ENCODE measurements around the gene PXYLP1. TPM values are rescaled to one million over a fixed set of nuclear protein-coding genes. Genes with fewer than 3 reads are reported as not detected.

The PXYLP1 gene
- polyA plus RNA-seq, 1 donor from 2014 or later = 109 TPM

DNA sequence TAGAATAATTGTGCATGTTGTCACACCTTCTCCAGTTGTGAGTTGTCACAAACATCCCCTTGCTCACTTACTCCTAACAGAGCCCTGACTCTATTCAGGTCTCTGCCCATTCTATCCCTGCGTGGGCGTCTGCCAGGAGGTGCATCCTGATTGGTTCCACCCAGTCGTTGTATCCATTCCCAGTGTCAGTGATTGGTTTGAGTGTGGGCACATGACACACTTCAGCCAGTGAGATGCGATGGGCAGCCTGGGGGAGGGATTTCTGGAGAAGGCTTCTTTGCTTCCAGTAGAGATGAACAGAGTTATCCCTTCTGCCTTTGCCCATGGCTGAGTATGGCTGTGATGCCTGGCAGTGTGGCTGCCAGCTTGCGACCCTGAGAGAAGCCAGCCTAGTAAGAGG lies 18.7 kb downstream of the PXYLP1 start:
- Histone ChIP-seq H3K27ac (ENCODE audit: low read length) (no peak overlapping the region), H4K20me1 (ENCODE audit: insufficient read depth) (no peaks in the 10 kb centered on the region), H3K79me2 (replicated peaks; ENCODE audit: insufficient read depth, low read length) (no peaks in the 10 kb centered on the region), H3K36me3 (ENCODE audit: insufficient read depth, low read length) (no peaks in the 10 kb centered on the region), H3F3A (ENCODE audit: insufficient read depth, low read length, poor library complexity, severe bottlenecking) (no peaks in the 10 kb centered on the region), H3K9me2 (ENCODE audit: insufficient read depth, low read length) (no peaks in the 10 kb centered on the region), H3K9ac (ENCODE audit: low read length) (no peak overlapping the region), H2AFZ (ENCODE audit: low read depth, low read length) (no peak overlapping the region), H3K4me3 (ENCODE audit: low read length) (no peak overlapping the region), H3K9me3 (ENCODE audit: low read length) (no peaks in the 10 kb centered on the region), H3K4me2 (ENCODE audit: low read length) (no peak overlapping the region), H3K27me3 (ENCODE audit: insufficient read depth, low read depth, low read length) (no peaks in the 10 kb centered on the region)
- TF ChIP-seq MXI1 (conservative IDR thresholded peaks at IDR 0.05; ENCODE audit: poor library complexity, severe bottlenecking) (no peak), EZH2 (IDR thresholded peaks at IDR 0.05; ENCODE audit: borderline replicate concordance, insufficient read depth, low read length, poor library complexity, severe bottlenecking) (no peak)

DNA sequence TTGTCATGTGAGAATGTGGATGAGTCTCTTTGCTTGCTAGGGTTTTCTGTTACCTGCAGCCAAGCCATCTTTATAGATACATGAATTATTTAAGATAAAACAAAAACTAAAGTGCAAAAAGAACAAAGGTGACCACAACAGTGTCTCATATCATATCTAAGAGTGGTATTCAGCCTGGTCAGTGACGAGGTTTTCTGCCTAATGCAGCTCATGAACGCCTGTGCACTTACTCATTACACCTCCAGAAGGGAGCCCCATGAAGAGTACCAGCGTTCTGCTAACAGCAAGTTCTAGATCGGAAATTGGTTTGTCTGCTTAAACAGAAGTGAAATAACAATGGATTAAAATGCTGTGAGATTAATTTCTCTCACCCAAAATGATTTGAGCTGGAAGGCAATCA lies 19.2 kb downstream of the PXYLP1 start:
- H3K4me2 ChIP-seq (ENCODE audit: low read length) = no peak overlapping the region
- H3K4me3 ChIP-seq (ENCODE audit: low read length) = no peak overlapping the region
- no peaks in the 10 kb centered on the region for H3K9me3 ChIP-seq (ENCODE audit: low read length)
- no peak overlapping the region for H2AFZ ChIP-seq (ENCODE audit: low read depth, low read length)
- no peaks in the 10 kb centered on the region for H3K79me2 ChIP-seq (replicated peaks; ENCODE audit: insufficient read depth, low read length)
- H3K36me3 ChIP-seq (ENCODE audit: insufficient read depth, low read length) = no peaks in the 10 kb centered on the region
- H3K27me3 ChIP-seq (ENCODE audit: insufficient read depth, low read depth, low read length) = no peaks in the 10 kb centered on the region
- no peak overlapping the region for H3K27ac ChIP-seq (ENCODE audit: low read length)
- H3F3A ChIP-seq (ENCODE audit: insufficient read depth, low read length, poor library complexity, severe bottlenecking) = no peaks in the 10 kb centered on the region
- no peak overlapping the region for H3K9ac ChIP-seq (ENCODE audit: low read length)
- TF ChIP-seq TAF1 (IDR thresholded peaks at IDR 0.05; ENCODE audit: low read depth) = no peak
- no peak for TF ChIP-seq MXI1 (conservative IDR thresholded peaks at IDR 0.05; ENCODE audit: poor library complexity, severe bottlenecking)
- TF ChIP-seq EP300 (conservative IDR thresholded peaks at IDR 0.05; ENCODE audit: poor library complexity, severe bottlenecking) = no peak
- TF ChIP-seq POLR2AphosphoS5 (IDR thresholded peaks at IDR 0.05) = no peak
- TF ChIP-seq RAD21 (conservative IDR thresholded peaks at IDR 0.05) = no peak
- no peak for TF ChIP-seq SMC3 (conservative IDR thresholded peaks at IDR 0.05; ENCODE audit: poor library complexity)
- TF ChIP-seq EZH2 (IDR thresholded peaks at IDR 0.05; ENCODE audit: borderline replicate concordance, insufficient read depth, low read length, poor library complexity, severe bottlenecking) = no peak
- TF ChIP-seq, protein P1, sequence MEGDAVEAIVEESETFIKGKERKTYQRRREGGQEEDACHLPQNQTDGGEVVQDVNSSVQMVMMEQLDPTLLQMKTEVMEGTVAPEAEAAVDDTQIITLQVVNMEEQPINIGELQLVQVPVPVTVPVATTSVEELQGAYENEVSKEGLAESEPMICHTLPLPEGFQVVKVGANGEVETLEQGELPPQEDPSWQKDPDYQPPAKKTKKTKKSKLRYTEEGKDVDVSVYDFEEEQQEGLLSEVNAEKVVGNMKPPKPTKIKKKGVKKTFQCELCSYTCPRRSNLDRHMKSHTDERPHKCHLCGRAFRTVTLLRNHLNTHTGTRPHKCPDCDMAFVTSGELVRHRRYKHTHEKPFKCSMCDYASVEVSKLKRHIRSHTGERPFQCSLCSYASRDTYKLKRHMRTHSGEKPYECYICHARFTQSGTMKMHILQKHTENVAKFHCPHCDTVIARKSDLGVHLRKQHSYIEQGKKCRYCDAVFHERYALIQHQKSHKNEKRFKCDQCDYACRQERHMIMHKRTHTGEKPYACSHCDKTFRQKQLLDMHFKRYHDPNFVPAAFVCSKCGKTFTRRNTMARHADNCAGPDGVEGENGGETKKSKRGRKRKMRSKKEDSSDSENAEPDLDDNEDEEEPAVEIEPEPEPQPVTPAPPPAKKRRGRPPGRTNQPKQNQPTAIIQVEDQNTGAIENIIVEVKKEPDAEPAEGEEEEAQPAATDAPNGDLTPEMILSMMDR (IDR thresholded peaks at IDR 0.05; ENCODE audit: poor library complexity, severe bottlenecking) = no peak
- TF ChIP-seq, protein P2, sequence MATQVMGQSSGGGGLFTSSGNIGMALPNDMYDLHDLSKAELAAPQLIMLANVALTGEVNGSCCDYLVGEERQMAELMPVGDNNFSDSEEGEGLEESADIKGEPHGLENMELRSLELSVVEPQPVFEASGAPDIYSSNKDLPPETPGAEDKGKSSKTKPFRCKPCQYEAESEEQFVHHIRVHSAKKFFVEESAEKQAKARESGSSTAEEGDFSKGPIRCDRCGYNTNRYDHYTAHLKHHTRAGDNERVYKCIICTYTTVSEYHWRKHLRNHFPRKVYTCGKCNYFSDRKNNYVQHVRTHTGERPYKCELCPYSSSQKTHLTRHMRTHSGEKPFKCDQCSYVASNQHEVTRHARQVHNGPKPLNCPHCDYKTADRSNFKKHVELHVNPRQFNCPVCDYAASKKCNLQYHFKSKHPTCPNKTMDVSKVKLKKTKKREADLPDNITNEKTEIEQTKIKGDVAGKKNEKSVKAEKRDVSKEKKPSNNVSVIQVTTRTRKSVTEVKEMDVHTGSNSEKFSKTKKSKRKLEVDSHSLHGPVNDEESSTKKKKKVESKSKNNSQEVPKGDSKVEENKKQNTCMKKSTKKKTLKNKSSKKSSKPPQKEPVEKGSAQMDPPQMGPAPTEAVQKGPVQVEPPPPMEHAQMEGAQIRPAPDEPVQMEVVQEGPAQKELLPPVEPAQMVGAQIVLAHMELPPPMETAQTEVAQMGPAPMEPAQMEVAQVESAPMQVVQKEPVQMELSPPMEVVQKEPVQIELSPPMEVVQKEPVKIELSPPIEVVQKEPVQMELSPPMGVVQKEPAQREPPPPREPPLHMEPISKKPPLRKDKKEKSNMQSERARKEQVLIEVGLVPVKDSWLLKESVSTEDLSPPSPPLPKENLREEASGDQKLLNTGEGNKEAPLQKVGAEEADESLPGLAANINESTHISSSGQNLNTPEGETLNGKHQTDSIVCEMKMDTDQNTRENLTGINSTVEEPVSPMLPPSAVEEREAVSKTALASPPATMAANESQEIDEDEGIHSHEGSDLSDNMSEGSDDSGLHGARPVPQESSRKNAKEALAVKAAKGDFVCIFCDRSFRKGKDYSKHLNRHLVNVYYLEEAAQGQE (IDR thresholded peaks at IDR 0.05; ENCODE audit: borderline replicate concordance) = no peak
- H3K9me2 ChIP-seq (ENCODE audit: insufficient read depth, low read length) = no peaks in the 10 kb centered on the region
- no peaks in the 10 kb centered on the region for H4K20me1 ChIP-seq (ENCODE audit: insufficient read depth)

DNA sequence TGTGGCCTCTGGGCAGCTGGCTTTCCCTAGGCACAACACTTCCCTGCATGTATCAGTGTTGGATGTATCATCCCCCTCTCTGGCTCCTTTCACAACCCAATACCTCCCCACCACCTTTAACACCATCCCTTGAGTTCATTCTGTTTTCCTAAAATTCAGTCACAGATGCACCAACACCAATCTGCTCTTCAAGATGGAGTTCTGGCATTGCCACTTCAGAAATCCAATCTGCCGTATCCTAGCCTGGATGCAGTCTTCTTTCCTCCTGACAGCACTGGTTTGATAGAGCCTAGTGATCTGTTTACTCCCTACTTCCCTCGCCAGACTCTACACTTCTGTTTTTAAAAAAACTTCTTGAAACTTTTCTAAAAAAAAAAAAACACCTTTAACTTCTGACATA lies 21.7 kb downstream of the PXYLP1 start:
- Histone ChIP-seq H3F3A (ENCODE audit: insufficient read depth, low read length, poor library complexity, severe bottlenecking) (no peaks in the 10 kb centered on the region), H3K36me3 (ENCODE audit: insufficient read depth, low read length) (peaks cover 3% of the 10 kb centered on the region), H3K27me3 (ENCODE audit: insufficient read depth, low read depth, low read length) (no peaks in the 10 kb centered on the region), H3K4me3 (ENCODE audit: low read length) (no peak overlapping the region), H4K20me1 (ENCODE audit: insufficient read depth) (no peaks in the 10 kb centered on the region), H3K4me2 (ENCODE audit: low read length) (no peak overlapping the region), H3K9me2 (ENCODE audit: insufficient read depth, low read length) (no peaks in the 10 kb centered on the region), H3K9me3 (ENCODE audit: low read length) (no peaks in the 10 kb centered on the region), H2AFZ (ENCODE audit: low read depth, low read length) (no peak overlapping the region), H3K27ac (ENCODE audit: low read length) (no peak overlapping the region), H3K79me2 (replicated peaks; ENCODE audit: insufficient read depth, low read length) (no peaks in the 10 kb centered on the region), H3K9ac (ENCODE audit: low read length) (no peak overlapping the region)
- TF ChIP-seq, protein P1 (IDR thresholded peaks at IDR 0.05; ENCODE audit: poor library complexity, severe bottlenecking) = no peak
- TF ChIP-seq, protein P2 (IDR thresholded peaks at IDR 0.05; ENCODE audit: borderline replicate concordance) = no peak
- TF ChIP-seq EP300 (conservative IDR thresholded peaks at IDR 0.05; ENCODE audit: poor library complexity, severe bottlenecking) (no peak), TAF1 (IDR thresholded peaks at IDR 0.05; ENCODE audit: low read depth) (no peak)

All from neural cell (in vitro differentiated cells).